ENCODE measurements around the gene JAKMIP1. TPM values are rescaled to one million over a fixed set of nuclear protein-coding genes. Genes with fewer than 3 reads are reported as not detected.

The JAKMIP1 gene
- polyA plus RNA-seq, 1 donor from 2014 or later, result 15.3 TPM

- Histone ChIP-seq H4K20me1 (ENCODE audit: insufficient read depth) (no peaks in the 10 kb centered on the region), H3K9me3 (ENCODE audit: low read length) (no peaks in the 10 kb centered on the region), H3K27ac (ENCODE audit: low read length) (no peak overlapping the region), H3K9me2 (ENCODE audit: insufficient read depth, low read length) (no peaks in the 10 kb centered on the region), H3K4me3 (ENCODE audit: low read length) (no peak overlapping the region), H3K36me3 (ENCODE audit: insufficient read depth, low read length) (no peaks in the 10 kb centered on the region), H3K9ac (ENCODE audit: low read length) (no peak overlapping the region), H3F3A (ENCODE audit: insufficient read depth, low read length, poor library complexity, severe bottlenecking) (no peaks in the 10 kb centered on the region), H3K4me2 (ENCODE audit: low read length) (no peak overlapping the region), H3K79me2 (replicated peaks; ENCODE audit: insufficient read depth, low read length) (no peaks in the 10 kb centered on the region), H2AFZ (ENCODE audit: low read depth, low read length) (no peak overlapping the region), H3K27me3 (ENCODE audit: insufficient read depth, low read depth, low read length) (no peaks in the 10 kb centered on the region)
- no peak for TF ChIP-seq TAF1 (IDR thresholded peaks at IDR 0.05; ENCODE audit: low read depth)
- TF ChIP-seq CTCF (IDR thresholded peaks at IDR 0.05; ENCODE audit: poor library complexity, severe bottlenecking), result no peak
- no peak for TF ChIP-seq MXI1 (conservative IDR thresholded peaks at IDR 0.05; ENCODE audit: poor library complexity, severe bottlenecking)
- no peak for TF ChIP-seq POLR2AphosphoS5 (IDR thresholded peaks at IDR 0.05)
- no peak for TF ChIP-seq EP300 (conservative IDR thresholded peaks at IDR 0.05; ENCODE audit: poor library complexity, severe bottlenecking)
- TF ChIP-seq REST (IDR thresholded peaks at IDR 0.05; ENCODE audit: borderline replicate concordance), result no peak
Measured at GRCh38 chr4:6049985-6050384, 150.4 kb downstream of the JAKMIP1 start.

GRCh38 chr4:6049278-6049677 is 151.1 kb downstream of the JAKMIP1 start:
- no peak for TF ChIP-seq EZH2 (IDR thresholded peaks at IDR 0.05; ENCODE audit: borderline replicate concordance, insufficient read depth, low read length, poor library complexity, severe bottlenecking)
- TF ChIP-seq EP300 (conservative IDR thresholded peaks at IDR 0.05; ENCODE audit: poor library complexity, severe bottlenecking), result no peak
- TF ChIP-seq REST (IDR thresholded peaks at IDR 0.05; ENCODE audit: borderline replicate concordance), result no peak
- TF ChIP-seq RAD21 (conservative IDR thresholded peaks at IDR 0.05), result no peak
- no peak for TF ChIP-seq CTCF (IDR thresholded peaks at IDR 0.05; ENCODE audit: poor library complexity, severe bottlenecking)
- no peak for TF ChIP-seq POLR2AphosphoS5 (IDR thresholded peaks at IDR 0.05)
- no peak for TF ChIP-seq MXI1 (conservative IDR thresholded peaks at IDR 0.05; ENCODE audit: poor library complexity, severe bottlenecking)
- no peak for TF ChIP-seq SMC3 (conservative IDR thresholded peaks at IDR 0.05; ENCODE audit: poor library complexity)
- no peak for TF ChIP-seq TAF1 (IDR thresholded peaks at IDR 0.05; ENCODE audit: low read depth)
- H4K20me1 ChIP-seq (ENCODE audit: insufficient read depth), result no peaks in the 10 kb centered on the region
- H3K27ac ChIP-seq (ENCODE audit: low read length), result no peak overlapping the region
- H2AFZ ChIP-seq (ENCODE audit: low read depth, low read length), result no peak overlapping the region
- H3K27me3 ChIP-seq (ENCODE audit: insufficient read depth, low read depth, low read length), result no peaks in the 10 kb centered on the region
- no peak overlapping the region for H3K4me3 ChIP-seq (ENCODE audit: low read length)
- no peaks in the 10 kb centered on the region for H3F3A ChIP-seq (ENCODE audit: insufficient read depth, low read length, poor library complexity, severe bottlenecking)
- H3K9me2 ChIP-seq (ENCODE audit: insufficient read depth, low read length), result no peaks in the 10 kb centered on the region
- no peak overlapping the region for H3K4me2 ChIP-seq (ENCODE audit: low read length)
- no peaks in the 10 kb centered on the region for H3K36me3 ChIP-seq (ENCODE audit: insufficient read depth, low read length)
- no peak overlapping the region for H3K9ac ChIP-seq (ENCODE audit: low read length)
- no peaks in the 10 kb centered on the region for H3K79me2 ChIP-seq (replicated peaks; ENCODE audit: insufficient read depth, low read length)
- H3K9me3 ChIP-seq (ENCODE audit: low read length), result no peaks in the 10 kb centered on the region

Measured in neural cell (in vitro differentiated cells).